GM19455 (cell line): ENCODE data around the gene SSH3.

Source experiments
- ATAC-seq: cut with Tn5 transposase; IDR thresholded peaks from one replicate; pipeline ENCODE4 v1.9.1; 2021; ENCODE audit not compliant: unreplicated experiment

SSH3 gene

GRCh38 chr11:67268081-67268961 lies 35.0 kb upstream of the SSH3 start:
- ATAC-seq, result peak; percentile 44

DNA sequence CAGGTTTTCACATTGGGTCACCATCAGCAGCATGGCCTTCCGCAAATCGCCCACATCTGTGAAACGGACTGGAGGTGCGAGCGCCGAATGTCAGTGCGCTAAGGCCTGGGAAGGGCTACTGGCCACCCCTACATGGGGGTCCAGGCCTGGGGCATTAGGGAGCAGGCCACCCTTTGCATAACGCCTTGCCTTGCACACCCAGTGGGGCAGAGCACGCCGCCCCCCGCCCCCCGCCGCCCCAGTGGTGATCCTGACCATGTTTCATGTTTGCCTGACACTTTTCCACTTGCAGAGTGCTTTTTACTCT lies 34.4 kb upstream of the SSH3 start:
- no peak for ATAC-seq

GRCh38 chr11:67269401-67270255 lies 33.7 kb upstream of the SSH3 start:
- no peak for ATAC-seq

GRCh38 chr11:67270256-67271204 lies 32.8 kb upstream of the SSH3 start:
- no peak for ATAC-seq

DNA sequence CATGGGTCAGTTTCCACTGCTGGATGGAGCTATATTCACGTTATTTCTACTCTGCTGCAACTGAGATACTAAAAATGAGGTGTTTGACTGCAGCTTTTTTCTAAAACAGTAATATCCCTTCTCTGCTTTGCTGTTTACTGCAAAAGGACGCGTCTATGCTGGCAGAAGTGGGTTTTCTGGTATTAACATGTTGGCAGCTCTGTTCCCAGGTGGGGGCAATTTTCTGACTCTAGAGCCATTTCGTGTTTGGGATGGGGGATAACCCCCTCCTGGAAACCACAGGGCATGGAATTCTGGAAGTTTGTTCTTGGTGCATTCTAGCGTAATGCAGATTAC lies 32.2 kb upstream of the SSH3 start:
- ATAC-seq, result no peak

GRCh38 chr11:67271541-67272284 lies 31.6 kb upstream of the SSH3 start:
- no peak for ATAC-seq

GRCh38 chr11:67272327-67273259 lies 30.7 kb upstream of the SSH3 start:
- no peak for ATAC-seq

GRCh38 chr11:67273260-67273990 lies 29.9 kb upstream of the SSH3 start:
- no peak for ATAC-seq

- ATAC-seq, result no peak
These were observed 28.3 kb upstream of the SSH3 start for GRCh38 chr11:67274768-67275605.

GRCh38 chr11:67275606-67276409 lies 27.5 kb upstream of the SSH3 start:
- no peak for ATAC-seq

- no peak for ATAC-seq
These were observed 26.5 kb upstream of the SSH3 start for GRCh38 chr11:67276781-67277230.

- peak; percentile 71 for ATAC-seq
These were observed 25.9 kb upstream of the SSH3 start for GRCh38 chr11:67277231-67277961.

DNA sequence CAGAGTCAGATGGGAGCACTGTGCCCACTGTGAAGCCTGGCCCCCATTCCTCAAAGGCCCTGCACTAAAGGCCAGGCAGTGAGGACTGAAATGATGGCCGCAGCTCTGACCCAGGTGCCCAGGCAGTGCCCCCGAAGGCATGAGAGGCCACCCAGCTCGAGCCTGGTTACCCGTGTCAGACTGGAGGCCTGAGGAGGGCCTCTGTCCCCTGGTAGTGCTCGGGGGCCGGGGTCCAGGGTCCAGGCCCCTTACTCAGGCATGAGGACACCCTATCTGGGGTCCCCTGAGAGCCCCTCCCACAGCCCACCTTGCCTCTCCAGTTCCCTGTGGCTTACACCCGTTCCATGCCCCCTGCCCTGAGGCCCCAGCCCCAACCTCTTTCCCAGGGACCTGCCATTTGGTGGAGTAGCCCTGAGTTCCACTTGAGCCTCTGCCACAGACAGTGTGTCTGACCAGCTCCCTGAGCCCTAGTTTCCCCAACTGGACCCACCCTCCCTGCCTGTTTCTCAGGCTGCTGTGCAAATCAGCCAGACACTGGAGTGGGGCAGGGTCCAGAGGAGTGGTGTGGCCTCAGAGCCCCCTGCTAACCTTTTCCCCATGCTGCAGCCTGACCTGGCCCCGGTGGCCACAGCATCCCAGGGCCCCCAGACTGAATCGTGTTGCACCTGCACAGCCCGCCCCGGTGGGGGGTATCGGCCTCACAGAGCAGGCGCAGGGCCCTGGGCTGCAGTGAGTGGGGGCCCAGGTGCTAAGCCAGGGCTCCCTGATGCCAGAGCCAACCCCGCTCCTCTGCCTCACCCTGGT lies 25.0 kb upstream of the SSH3 start:
- ATAC-seq, result no peak

- no peak for ATAC-seq
These were observed 24.3 kb upstream of the SSH3 start for GRCh38 chr11:67278939-67279588.
